ENCODE results near the gene KIF5C.
"Not testable (repeated sequence)": the region's sequence is repeated elsewhere in the genome, so short reads cannot be mapped to it uniquely, and the experiment has no call there.

GRCh38 chr2:148862478-148862877 is 12.5 kb upstream of the KIF5C start:
- not testable (repeated sequence) for TF ChIP-seq POLR2A, CTCF (IDR thresholded peaks at IDR 0.05)

All from body of pancreas (tissue), 4 donors.